ENCODE data around the gene MOSPD2.

The MOSPD2 gene

DNA sequence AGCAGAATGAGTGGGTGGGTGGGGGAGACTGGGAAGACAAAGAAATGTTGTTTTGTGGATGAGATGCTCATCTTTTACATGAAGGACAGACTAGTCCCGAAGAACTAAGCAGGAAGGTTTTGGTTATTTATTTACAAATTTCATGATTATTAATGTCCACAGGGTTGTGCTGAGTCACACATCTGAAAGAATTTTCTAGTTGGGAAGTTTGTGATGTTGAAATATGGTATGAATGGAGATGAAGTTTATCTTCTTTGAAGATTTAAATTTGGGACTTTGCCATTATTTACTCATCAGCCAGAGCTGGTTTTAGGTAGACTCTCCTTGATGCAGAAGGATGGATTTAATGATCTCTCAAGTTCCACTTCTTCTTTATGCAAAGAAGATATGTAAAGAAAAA lies 75.5 kb downstream of the MOSPD2 start:
- CTCF ChIA-PET = no interaction called here
- DNase-seq (ENCODE audit: extremely low spot score) = no peak
- POLR2A ChIA-PET = no interaction called here
- TF ChIP-seq, protein P1, sequence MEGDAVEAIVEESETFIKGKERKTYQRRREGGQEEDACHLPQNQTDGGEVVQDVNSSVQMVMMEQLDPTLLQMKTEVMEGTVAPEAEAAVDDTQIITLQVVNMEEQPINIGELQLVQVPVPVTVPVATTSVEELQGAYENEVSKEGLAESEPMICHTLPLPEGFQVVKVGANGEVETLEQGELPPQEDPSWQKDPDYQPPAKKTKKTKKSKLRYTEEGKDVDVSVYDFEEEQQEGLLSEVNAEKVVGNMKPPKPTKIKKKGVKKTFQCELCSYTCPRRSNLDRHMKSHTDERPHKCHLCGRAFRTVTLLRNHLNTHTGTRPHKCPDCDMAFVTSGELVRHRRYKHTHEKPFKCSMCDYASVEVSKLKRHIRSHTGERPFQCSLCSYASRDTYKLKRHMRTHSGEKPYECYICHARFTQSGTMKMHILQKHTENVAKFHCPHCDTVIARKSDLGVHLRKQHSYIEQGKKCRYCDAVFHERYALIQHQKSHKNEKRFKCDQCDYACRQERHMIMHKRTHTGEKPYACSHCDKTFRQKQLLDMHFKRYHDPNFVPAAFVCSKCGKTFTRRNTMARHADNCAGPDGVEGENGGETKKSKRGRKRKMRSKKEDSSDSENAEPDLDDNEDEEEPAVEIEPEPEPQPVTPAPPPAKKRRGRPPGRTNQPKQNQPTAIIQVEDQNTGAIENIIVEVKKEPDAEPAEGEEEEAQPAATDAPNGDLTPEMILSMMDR (IDR thresholded peaks at IDR 0.05; ENCODE audit: control extremely low read depth, extremely low read depth, low read depth, missing control alignments) = no peak

DNA sequence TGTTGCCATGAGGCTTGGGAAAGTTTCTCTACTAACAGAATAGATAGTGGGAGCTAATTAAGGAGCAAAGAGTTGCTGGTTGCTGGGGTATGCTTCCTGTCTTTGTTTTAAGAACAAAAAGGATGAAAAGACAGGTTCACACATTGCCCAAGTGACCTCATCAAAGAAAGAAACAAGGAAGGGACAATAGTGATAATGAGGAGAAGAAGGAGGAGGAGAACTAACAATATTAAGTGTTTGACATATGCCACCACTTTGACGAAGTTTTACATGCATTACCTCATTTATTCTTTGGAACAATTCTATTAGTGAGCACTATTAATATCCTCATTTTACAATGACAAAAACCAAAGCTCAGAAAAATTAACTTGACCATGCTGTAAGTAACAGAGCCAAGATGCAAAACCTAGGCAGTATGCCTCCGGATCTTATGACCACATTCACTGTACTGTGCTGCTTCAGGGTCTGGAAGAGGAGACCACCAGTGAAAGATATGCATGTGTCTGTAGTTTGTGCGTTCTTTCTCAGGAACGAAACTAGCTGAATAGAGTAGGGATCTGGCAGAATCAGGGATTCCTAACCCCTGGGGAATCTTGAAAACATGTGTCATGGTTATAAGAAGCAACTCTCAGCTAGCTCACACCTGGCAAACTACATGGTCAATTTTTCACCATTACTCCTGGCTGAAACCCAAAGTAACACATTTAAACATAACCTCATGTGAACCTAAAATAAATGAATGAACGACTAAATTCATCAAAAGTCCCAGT lies 83.8 kb downstream of the MOSPD2 start:
- POLR2A ChIA-PET = no interaction called here
- TF ChIP-seq, protein P1 (IDR thresholded peaks at IDR 0.05; ENCODE audit: control extremely low read depth, extremely low read depth, low read depth, missing control alignments) = no peak

DNA sequence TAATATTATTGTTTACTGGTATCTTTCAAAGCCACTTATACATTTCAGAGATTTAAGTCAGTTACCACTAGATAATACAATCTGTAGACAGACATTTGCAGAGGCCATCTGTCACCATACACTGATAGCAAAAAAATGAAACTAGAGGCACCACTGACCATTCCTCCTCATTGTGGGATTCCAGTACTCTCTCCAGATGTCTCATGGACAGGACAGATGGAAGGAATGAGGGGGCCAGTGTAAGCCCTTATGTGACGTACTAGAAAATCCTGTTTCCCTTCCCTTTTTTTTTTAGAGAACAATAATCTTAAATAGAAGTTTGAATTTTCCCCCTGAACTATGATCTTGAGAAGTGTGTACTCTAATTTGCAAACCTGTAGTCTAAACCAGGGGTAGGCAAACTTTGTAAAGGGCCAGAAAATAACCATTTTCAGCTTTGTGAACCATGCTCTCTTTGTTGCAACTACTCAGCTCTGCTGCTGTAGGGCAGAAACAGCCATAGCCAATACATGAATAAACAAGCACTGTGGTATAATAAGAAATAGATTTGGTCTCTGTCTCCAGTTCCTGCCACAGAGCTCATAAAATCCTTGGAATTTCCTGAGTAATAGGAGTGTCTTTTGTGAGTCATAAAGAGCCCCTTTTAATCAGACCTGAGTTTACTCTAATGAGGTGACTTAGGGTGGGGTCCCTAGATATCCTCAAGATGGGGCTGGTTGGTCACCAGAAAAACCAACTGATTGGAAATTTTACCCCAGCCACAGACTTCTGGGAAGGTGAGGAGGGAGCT lies 90.4 kb downstream of the MOSPD2 start:
- TF ChIP-seq, protein P1 (IDR thresholded peaks at IDR 0.05; ENCODE audit: control extremely low read depth, extremely low read depth, low read depth, missing control alignments) = no peak
- DNase-seq (ENCODE audit: extremely low spot score) = no peak

More for the DNA sequence above, 83.8 kb downstream of the MOSPD2 start:
- CTCF ChIA-PET = interaction anchor here (1.1 kb wide), 1 partner anchor 20 kb away, joined by 3 read pairs; no protein-coding TSS in a partner anchor
- no peak for DNase-seq (ENCODE audit: extremely low spot score)

DNA sequence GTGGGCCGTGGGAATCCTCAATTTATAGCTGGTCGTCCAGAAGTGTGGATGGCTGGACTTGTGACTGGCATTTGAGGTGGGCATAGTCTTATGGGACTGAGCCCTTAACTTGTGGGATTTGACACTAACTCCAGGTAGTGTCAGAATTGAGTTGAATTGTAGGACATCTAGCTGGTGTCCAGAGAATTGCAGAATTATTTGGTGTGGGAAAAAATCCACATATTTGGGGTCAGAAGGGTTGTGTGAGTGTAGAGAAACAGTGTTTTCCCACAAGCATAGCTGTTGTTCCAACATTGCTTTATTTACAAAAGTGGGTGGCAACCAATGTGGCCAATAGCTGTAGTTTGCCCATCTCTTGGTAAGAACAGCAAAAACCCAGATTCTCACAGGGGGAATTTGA lies 91.3 kb downstream of the MOSPD2 start:
- DNase-seq (ENCODE audit: extremely low spot score) = no peak
- TF ChIP-seq, protein P1 (IDR thresholded peaks at IDR 0.05; ENCODE audit: control extremely low read depth, extremely low read depth, low read depth, missing control alignments) = no peak
- ChIA-PET POLR2A (no interaction called here), CTCF (no interaction called here)

More for the DNA sequence above, 90.4 kb downstream of the MOSPD2 start:
- ChIA-PET POLR2A (no interaction called here), CTCF (no interaction called here)
